Kidney epithelial cell (primary cell): ENCODE results near the gene ATP6V0A1. TPM values are rescaled to one million over a fixed set of nuclear protein-coding genes. Genes with fewer than 3 reads are reported as not detected.
"Not testable (repeated sequence)": the region's sequence is repeated elsewhere in the genome, so short reads cannot be mapped to it uniquely, and the experiment has no call there.

Source experiments
- DNase-seq: peaks from one replicate; pipeline ENCODE4 v3.0.0-alpha.2; 2010; ENCODE audit warnings: low read depth
- H3K27me3 ChIP-seq: 2 replicates; pipeline ENCODE4 v1.6.0; 2011; ENCODE audit warnings: low read length; ENCODE audit not compliant: control insufficient read depth, insufficient read depth
- H3K36me3 ChIP-seq: 2 replicates; pipeline ENCODE4 v1.5.1; 2011; ENCODE audit warnings: low read length; ENCODE audit not compliant: control insufficient read depth, insufficient read depth
- H3K4me3 ChIP-seq: 2 replicates; pipeline ENCODE4 v1.5.1; 2011; ENCODE audit warnings: low read depth, mild to moderate bottlenecking, control low read depth, low read length
- total RNA-seq: library from RNA; depleted of rRNA; stranded (reverse); fragments of >200 nt; gene quantifications from 2 replicates; pipeline ENCODE4 v1.2.3, GENCODE V29; 2015
- TF ChIP-seq, protein P1 (sequence below): IDR thresholded peaks from 2 replicates; pipeline ENCODE4 v1.5.1; 2011; ENCODE audit warnings: mild to moderate bottlenecking, moderate library complexity, low read length, control low read depth, inconsistent platforms; ENCODE audit not compliant: insufficient read depth, poor library complexity, severe bottlenecking

The ATP6V0A1 gene
- total RNA-seq, 1 donor from 2014 or later, result 46.4 TPM

GRCh38 chr17:42548070-42548837 lies 89.6 kb downstream of the ATP6V0A1 start:
- DNase-seq, result no peak
- H3K36me3 ChIP-seq, result no peaks in the 10 kb centered on the region
- no peaks in the 10 kb centered on the region for H3K27me3 ChIP-seq
- TF ChIP-seq, protein P1, sequence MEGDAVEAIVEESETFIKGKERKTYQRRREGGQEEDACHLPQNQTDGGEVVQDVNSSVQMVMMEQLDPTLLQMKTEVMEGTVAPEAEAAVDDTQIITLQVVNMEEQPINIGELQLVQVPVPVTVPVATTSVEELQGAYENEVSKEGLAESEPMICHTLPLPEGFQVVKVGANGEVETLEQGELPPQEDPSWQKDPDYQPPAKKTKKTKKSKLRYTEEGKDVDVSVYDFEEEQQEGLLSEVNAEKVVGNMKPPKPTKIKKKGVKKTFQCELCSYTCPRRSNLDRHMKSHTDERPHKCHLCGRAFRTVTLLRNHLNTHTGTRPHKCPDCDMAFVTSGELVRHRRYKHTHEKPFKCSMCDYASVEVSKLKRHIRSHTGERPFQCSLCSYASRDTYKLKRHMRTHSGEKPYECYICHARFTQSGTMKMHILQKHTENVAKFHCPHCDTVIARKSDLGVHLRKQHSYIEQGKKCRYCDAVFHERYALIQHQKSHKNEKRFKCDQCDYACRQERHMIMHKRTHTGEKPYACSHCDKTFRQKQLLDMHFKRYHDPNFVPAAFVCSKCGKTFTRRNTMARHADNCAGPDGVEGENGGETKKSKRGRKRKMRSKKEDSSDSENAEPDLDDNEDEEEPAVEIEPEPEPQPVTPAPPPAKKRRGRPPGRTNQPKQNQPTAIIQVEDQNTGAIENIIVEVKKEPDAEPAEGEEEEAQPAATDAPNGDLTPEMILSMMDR, result peak; percentile 70
- peak overlapping the region; percentile 52 for H3K4me3 ChIP-seq

- TF ChIP-seq, protein P1, result no peak
- no peaks in the 10 kb centered on the region for H3K27me3 ChIP-seq
- DNase-seq, result no peak
- no peaks in the 10 kb centered on the region for H3K36me3 ChIP-seq
- peak overlapping the region; percentile 52 for H3K4me3 ChIP-seq
Observed at GRCh38 chr17:42548993-42549755, 90.5 kb downstream of the ATP6V0A1 start.

DNA sequence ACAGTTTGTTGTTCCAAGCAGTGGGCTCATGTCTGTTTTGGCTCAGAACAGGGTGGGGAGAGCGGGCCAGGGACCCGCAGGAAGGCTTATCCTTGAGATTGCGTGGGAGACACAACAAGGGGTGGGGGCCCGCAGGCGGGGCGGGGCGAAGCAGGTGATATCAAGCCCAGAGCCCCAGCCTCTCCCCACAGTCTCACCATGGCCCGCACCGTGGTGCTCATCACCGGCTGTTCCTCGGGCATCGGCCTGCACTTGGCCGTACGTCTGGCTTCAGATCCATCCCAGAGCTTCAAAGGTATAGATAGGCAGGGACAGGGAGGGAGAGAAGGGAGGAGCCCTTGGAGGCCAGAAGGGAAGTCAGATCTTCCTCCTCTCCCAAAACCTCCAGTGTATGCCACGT lies 94.1 kb downstream of the ATP6V0A1 start, which contains the start of gene HSD17B1:
TSS of gene HSD17B1 (plus strand) at position 188 of the 400 bp plus-strand sequence. CDS start at position 199, 11 bp downstream.
- H3K4me3 ChIP-seq, result peak within 1 kb of the TSS; percentile 77
- not testable (repeated sequence) for DNase-seq, H3K27me3 ChIP-seq, H3K36me3 ChIP-seq

- no peak for DNase-seq
- Histone ChIP-seq H3K36me3 (no peaks in the 10 kb centered on the region), H3K4me3 (peak overlapping the region; percentile 77), H3K27me3 (no peaks in the 10 kb centered on the region)
- TF ChIP-seq, protein P1, result peak; percentile 25
Observed at GRCh38 chr17:42553161-42553818, 94.6 kb downstream of the ATP6V0A1 start.

DNA sequence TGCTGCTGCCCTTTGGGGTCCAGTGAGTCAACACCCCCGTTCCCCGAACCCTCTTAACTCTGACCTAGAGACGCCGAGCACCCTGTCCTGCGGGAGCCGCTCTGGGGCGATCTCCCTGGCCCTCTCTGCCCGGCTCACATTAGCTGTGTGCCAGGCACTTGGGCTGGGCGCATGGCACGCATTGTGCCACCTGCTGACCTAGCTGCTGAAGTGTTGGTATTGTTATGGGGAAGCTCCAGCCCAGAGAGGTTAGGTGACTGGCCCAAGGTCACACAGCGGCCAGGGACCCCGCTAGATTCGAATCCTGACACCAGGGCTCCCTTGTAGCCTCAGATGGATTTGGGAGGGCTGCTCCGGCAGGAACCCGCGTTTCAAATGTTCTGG lies 95.2 kb downstream of the ATP6V0A1 start:
- TF ChIP-seq, protein P1, result peak; percentile 13
- Histone ChIP-seq H3K27me3 (no peaks in the 10 kb centered on the region), H3K4me3 (peak overlapping the region; percentile 77), H3K36me3 (no peaks in the 10 kb centered on the region)
- no peak for DNase-seq
